ENCODE results near the gene RELN.
A peak's percentile ranks its signal among the peaks of the same experiment; 100 is the strongest.

Gene RELN

GRCh38 chr7:103993551-103993950, 4.1 kb upstream of the RELN start:
- no peak overlapping the region for H3K4me3 ChIP-seq
- H3K4me1 ChIP-seq: peaks cover 4% of the 10 kb centered on the region; the same call in 1 of the 2 replicates
- H3K9me3 ChIP-seq: peaks cover 17% of the 10 kb centered on the region
- no peak overlapping the region for H3K4me2 ChIP-seq
- peaks cover 33% of the 10 kb centered on the region for H3K27me3 ChIP-seq
- no peak for TF ChIP-seq Cebpa-rat (IDR thresholded peaks at IDR 0.05)
- no peak overlapping the region for H3K9ac ChIP-seq
- H3K27ac ChIP-seq: no peak overlapping the region
- no peaks in the 10 kb centered on the region for H3K36me3 ChIP-seq
- no peaks in the 10 kb centered on the region for H4K20me1 ChIP-seq

- no peaks in the 10 kb centered on the region for H4K20me1 ChIP-seq
- no peaks in the 10 kb centered on the region for H3K36me3 ChIP-seq
- H3K4me2 ChIP-seq: no peak overlapping the region
- no peak overlapping the region for H3K9ac ChIP-seq
- H3K27me3 ChIP-seq: peaks cover 34% of the 10 kb centered on the region
- no peak for TF ChIP-seq Cebpa-rat (IDR thresholded peaks at IDR 0.05)
- no peak overlapping the region for H3K27ac ChIP-seq
- peaks cover 4% of the 10 kb centered on the region; the same call in 1 of the 2 replicates for H3K4me1 ChIP-seq
- no peak overlapping the region for H3K4me3 ChIP-seq
- peaks cover 19% of the 10 kb centered on the region for H3K9me3 ChIP-seq
Observed at GRCh38 chr7:103991406-103991805, 1.9 kb upstream of the RELN start.

- no peak overlapping the region for H3K9ac ChIP-seq
- no peaks in the 10 kb centered on the region for H4K20me1 ChIP-seq
- peaks cover 19% of the 10 kb centered on the region for H3K9me3 ChIP-seq
- no peak overlapping the region for H3K4me2 ChIP-seq
- peaks cover 34% of the 10 kb centered on the region for H3K27me3 ChIP-seq
- no peak overlapping the region for H3K27ac ChIP-seq
- peaks cover 4% of the 10 kb centered on the region; the same call in 1 of the 2 replicates for H3K4me1 ChIP-seq
- H3K4me3 ChIP-seq: no peak overlapping the region
- no peaks in the 10 kb centered on the region for H3K36me3 ChIP-seq
- no peak for TF ChIP-seq Cebpa-rat (IDR thresholded peaks at IDR 0.05)
Observed at GRCh38 chr7:103990991-103991390, 1.5 kb upstream of the RELN start.

- H3K27me3 ChIP-seq: peaks cover 34% of the 10 kb centered on the region
- no peaks in the 10 kb centered on the region for H3K36me3 ChIP-seq
- H3K27ac ChIP-seq: no peak overlapping the region
- TF ChIP-seq Cebpa-rat (IDR thresholded peaks at IDR 0.05): no peak
- H3K4me2 ChIP-seq: peak overlapping the region; percentile 46
- peaks cover 19% of the 10 kb centered on the region for H3K9me3 ChIP-seq
- H3K4me1 ChIP-seq: peaks cover 4% of the 10 kb centered on the region; the same call in 1 of the 2 replicates
- peak overlapping the region; percentile 55 for H3K4me3 ChIP-seq
- no peak overlapping the region for H3K9ac ChIP-seq
- H4K20me1 ChIP-seq: no peaks in the 10 kb centered on the region
Observed at GRCh38 chr7:103989785-103990767, 618 bp upstream of the RELN start.

- H4K20me1 ChIP-seq: no peaks in the 10 kb centered on the region
- H3K9ac ChIP-seq: no peak overlapping the region
- no peak overlapping the region for H3K4me2 ChIP-seq
- no peaks in the 10 kb centered on the region for H3K36me3 ChIP-seq
- H3K9me3 ChIP-seq: peaks cover 19% of the 10 kb centered on the region
- peaks cover 4% of the 10 kb centered on the region; the same call in 1 of the 2 replicates for H3K4me1 ChIP-seq
- H3K27me3 ChIP-seq: peaks cover 34% of the 10 kb centered on the region
- no peak for TF ChIP-seq Cebpa-rat (IDR thresholded peaks at IDR 0.05)
- no peak overlapping the region for H3K4me3 ChIP-seq
- no peak overlapping the region for H3K27ac ChIP-seq
Observed at GRCh38 chr7:103988468-103989199, 824 bp downstream of the RELN start.

- Histone ChIP-seq H3K27ac (no peak overlapping the region), H3K27me3 (peaks cover 34% of the 10 kb centered on the region), H3K4me1 (peaks cover 4% of the 10 kb centered on the region; the same call in 1 of the 2 replicates), H3K36me3 (no peaks in the 10 kb centered on the region), H3K9me3 (peaks cover 19% of the 10 kb centered on the region), H3K4me3 (no peak overlapping the region), H3K9ac (no peak overlapping the region), H3K4me2 (no peak overlapping the region), H4K20me1 (no peaks in the 10 kb centered on the region)
- TF ChIP-seq Cebpa-rat (IDR thresholded peaks at IDR 0.05): no peak
Observed at GRCh38 chr7:103987451-103987850, 2.0 kb downstream of the RELN start.

GRCh38 chr7:103985565-103986126, 3.8 kb downstream of the RELN start:
- Histone ChIP-seq H3K4me2 (no peak overlapping the region), H3K36me3 (no peaks in the 10 kb centered on the region), H3K27me3 (peaks cover 23% of the 10 kb centered on the region)

GRCh38 chr7:103984050-103984449, 5.4 kb downstream of the RELN start:
- Histone ChIP-seq H3K4me1 (no peaks in the 10 kb centered on the region), H3K9ac (no peak overlapping the region), H3K4me3 (no peak overlapping the region), H3K27me3 (peaks cover 7% of the 10 kb centered on the region), H3K36me3 (no peaks in the 10 kb centered on the region), H3K27ac (no peak overlapping the region), H3K9me3 (peaks cover 7% of the 10 kb centered on the region), H3K4me2 (no peak overlapping the region), H4K20me1 (no peaks in the 10 kb centered on the region)
- no peak for TF ChIP-seq Cebpa-rat (IDR thresholded peaks at IDR 0.05)

More at GRCh38 chr7:103985565-103986126, 3.8 kb downstream of the RELN start:
- Histone ChIP-seq H3K27ac (no peak overlapping the region), H3K9ac (no peak overlapping the region), H3K9me3 (peaks cover 19% of the 10 kb centered on the region), H4K20me1 (no peaks in the 10 kb centered on the region), H3K4me1 (peaks cover 3% of the 10 kb centered on the region; the same call in 1 of the 2 replicates), H3K4me3 (no peak overlapping the region)
- no peak for TF ChIP-seq Cebpa-rat (IDR thresholded peaks at IDR 0.05)

GRCh38 chr7:103983201-103983977, 6.1 kb downstream of the RELN start:
- H3K27me3 ChIP-seq: no peaks in the 10 kb centered on the region; the same call in 1 of the 2 replicates

More at GRCh38 chr7:103983201-103983977, 6.1 kb downstream of the RELN start:
- Histone ChIP-seq H4K20me1 (no peaks in the 10 kb centered on the region), H3K9me3 (peaks cover under 1% of the 10 kb centered on the region; the same call in 1 of the 2 replicates), H3K9ac (no peak overlapping the region), H3K27ac (no peak overlapping the region), H3K36me3 (no peaks in the 10 kb centered on the region), H3K4me1 (no peaks in the 10 kb centered on the region), H3K4me3 (no peak overlapping the region), H3K4me2 (no peak overlapping the region)
- no peak for TF ChIP-seq Cebpa-rat (IDR thresholded peaks at IDR 0.05)

Measured in BLaER1 (cell line).